HG03039 (cell line): ENCODE results near the gene ZNF48.

Experiments used
- ATAC-seq: cut with Tn5 transposase; IDR thresholded peaks from one replicate; pipeline ENCODE4 v1.9.1; 2021; ENCODE audit warnings: mild to moderate bottlenecking, moderate library complexity; ENCODE audit not compliant: unreplicated experiment

Gene ZNF48

GRCh38 chr16:30358577-30358936 is 36.7 kb upstream of the ZNF48 start:
- no peak for ATAC-seq

- no peak for ATAC-seq
Observed at GRCh38 chr16:30358990-30359870, 36.0 kb upstream of the ZNF48 start.

- no peak for ATAC-seq
Observed at GRCh38 chr16:30359871-30360170, 35.4 kb upstream of the ZNF48 start.

GRCh38 chr16:30361180-30361579 is 34.0 kb upstream of the ZNF48 start:
- ATAC-seq, result no peak

GRCh38 chr16:30365200-30365599 is 30.0 kb upstream of the ZNF48 start:
- ATAC-seq, result no peak

- no peak for ATAC-seq
Observed at GRCh38 chr16:30366511-30366910, 28.7 kb upstream of the ZNF48 start.

- ATAC-seq, result no peak
Observed at GRCh38 chr16:30367349-30368009, 27.7 kb upstream of the ZNF48 start.

- no peak for ATAC-seq
Observed at GRCh38 chr16:30368122-30368791, 27.0 kb upstream of the ZNF48 start.

- no peak for ATAC-seq
Observed at GRCh38 chr16:30368792-30369090, 26.5 kb upstream of the ZNF48 start.

GRCh38 chr16:30369091-30369937 is 25.9 kb upstream of the ZNF48 start:
- ATAC-seq, result no peak

- ATAC-seq, result no peak
Observed at GRCh38 chr16:30369938-30370455, 25.2 kb upstream of the ZNF48 start.

- ATAC-seq, result peak; percentile 63
Observed at GRCh38 chr16:30370456-30371247, 24.6 kb upstream of the ZNF48 start, which contains the start of gene TBC1D10B. Gene TBC1D10B (minus strand): TSS chr16:30370494. CDS start chr16:30370183, 311 bp downstream.

- no peak for ATAC-seq
Observed at GRCh38 chr16:30371248-30371816, 23.9 kb upstream of the ZNF48 start.

- no peak for ATAC-seq
Observed at GRCh38 chr16:30372038-30372712, 23.0 kb upstream of the ZNF48 start.

- ATAC-seq, result no peak
Observed at GRCh38 chr16:30372725-30373124, 22.5 kb upstream of the ZNF48 start.

- ATAC-seq, result no peak
Observed at GRCh38 chr16:30374538-30374937, 20.7 kb upstream of the ZNF48 start, which contains the start of gene MYL11. Gene MYL11 (plus strand): TSS chr16:30374802. CDS start chr16:30374858, 56 bp downstream.

- ATAC-seq, result no peak
Observed at GRCh38 chr16:30375864-30376263, 19.4 kb upstream of the ZNF48 start.

- no peak for ATAC-seq
Observed at GRCh38 chr16:30376461-30376902, 18.7 kb upstream of the ZNF48 start.
